ENCODE results near the gene GJA9.

Gene GJA9

DNA sequence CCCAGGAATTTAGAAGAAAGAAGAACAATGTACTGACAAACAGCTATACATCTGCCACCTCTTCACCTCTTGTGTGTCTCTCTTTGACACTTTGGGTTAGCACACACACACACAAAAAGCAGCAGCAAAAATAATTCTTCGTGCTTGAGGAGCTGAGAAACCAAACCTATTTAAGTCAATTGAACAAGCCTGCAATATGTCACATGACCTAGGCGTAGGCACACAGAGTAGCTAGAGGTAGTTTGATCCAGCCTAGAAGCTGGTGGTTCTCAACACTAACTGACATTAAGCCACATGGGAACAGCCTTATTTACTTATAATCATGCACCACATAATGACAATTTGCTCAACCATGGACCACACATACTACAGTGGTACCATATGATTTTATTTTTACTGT, 54.1 kb downstream of the GJA9 start:
- no peak overlapping the region for H3K9ac ChIP-seq (ENCODE audit: low read depth, low read length)
- no peak overlapping the region for H3K4me3 ChIP-seq (ENCODE audit: low read length)
- H3K36me3 ChIP-seq (ENCODE audit: insufficient read depth, low read length), result no peaks in the 10 kb centered on the region
- H3K27me3 ChIP-seq (ENCODE audit: insufficient read depth, low read length), result peaks cover 3% of the 10 kb centered on the region; the same call in 1 of the 2 replicates
- no peaks in the 10 kb centered on the region for H3K4me1 ChIP-seq (ENCODE audit: insufficient read depth, low read length)
- H3K27ac ChIP-seq (ENCODE audit: low read depth, low read length), result no peak overlapping the region
- 90% methylated on average over 2 of the region's 2 CpGs for WGBS
- H3K9me3 ChIP-seq (ENCODE audit: insufficient read depth, low read depth, low read length), result no peaks in the 10 kb centered on the region

GRCh38 chr1:38826886-38827285, 54.5 kb downstream of the GJA9 start:
- no peaks in the 10 kb centered on the region for H3K9me3 ChIP-seq (ENCODE audit: insufficient read depth, low read depth, low read length)
- H3K9ac ChIP-seq (ENCODE audit: low read depth, low read length), result no peak overlapping the region
- no peaks in the 10 kb centered on the region for H3K4me1 ChIP-seq (ENCODE audit: insufficient read depth, low read length)
- H3K4me3 ChIP-seq (ENCODE audit: low read length), result no peak overlapping the region
- H3K36me3 ChIP-seq (ENCODE audit: insufficient read depth, low read length), result no peaks in the 10 kb centered on the region
- peaks cover 5% of the 10 kb centered on the region; the same call in 1 of the 2 replicates for H3K27me3 ChIP-seq (ENCODE audit: insufficient read depth, low read length)
- no peak overlapping the region for H3K27ac ChIP-seq (ENCODE audit: low read depth, low read length)

- H3K36me3 ChIP-seq (ENCODE audit: insufficient read depth, low read length), result no peaks in the 10 kb centered on the region
- peaks cover 9% of the 10 kb centered on the region; the same call in 1 of the 2 replicates for H3K27me3 ChIP-seq (ENCODE audit: insufficient read depth, low read length)
- 79% methylated on average over 3 of the region's 3 CpGs for WGBS
- no peaks in the 10 kb centered on the region for H3K4me1 ChIP-seq (ENCODE audit: insufficient read depth, low read length)
- H3K9ac ChIP-seq (ENCODE audit: low read depth, low read length), result no peak overlapping the region
- no peak overlapping the region for H3K4me3 ChIP-seq (ENCODE audit: low read length)
- H3K27ac ChIP-seq (ENCODE audit: low read depth, low read length), result no peak overlapping the region
- no peaks in the 10 kb centered on the region for H3K9me3 ChIP-seq (ENCODE audit: insufficient read depth, low read depth, low read length)
These were observed 55.1 kb downstream of the GJA9 start for GRCh38 chr1:38826262-38826661.

All from HUES64 (cell line).